Hypothalamus (tissue), 51 donors: ENCODE measurements around the gene THOC6.
A peak's percentile ranks its signal among the peaks of the same experiment; 100 is the strongest.

ENCODE experiments used
- DNase-seq, 51 donors: peaks; one replicate each; lab custom pipeline; 2025; lab: John Stamatoyannopoulos, UW

Gene THOC6

GRCh38 chr16:3013998-3014690, 9.7 kb upstream of the THOC6 start:
- DNase-seq: no peak

- DNase-seq: no peak
Measured at GRCh38 chr16:3014971-3015370, 8.9 kb upstream of the THOC6 start.

GRCh38 chr16:3015865-3016521, 7.8 kb upstream of the THOC6 start:
- no peak for DNase-seq

GRCh38 chr16:3017344-3017743, 6.5 kb upstream of the THOC6 start:
- DNase-seq: no peak

GRCh38 chr16:3017794-3018506, 5.9 kb upstream of the THOC6 start, which contains the start of gene CLDN6:
Gene CLDN6 (minus strand): TSS chr16:3018183. CDS start chr16:3016021, 2,162 bp downstream.
- DNase-seq: no peak

- no peak for DNase-seq
Measured at GRCh38 chr16:3019594-3020246, 4.1 kb upstream of the THOC6 start.

GRCh38 chr16:3020247-3020603, 3.6 kb upstream of the THOC6 start, which contains the start of gene TNFRSF12A:
Gene TNFRSF12A (plus strand): TSS chr16:3020368. CDS start chr16:3020398, 30 bp downstream.
- DNase-seq: peak in 36 of 51 donors; percentile 7 to 67 (median 36)

GRCh38 chr16:3020604-3021448, 3.0 kb upstream of the THOC6 start:
- DNase-seq: peak in 30 of 51 donors; percentile 3 to 78 (median 34)

- DNase-seq: peak in 22 of 51 donors; percentile 6 to 63 (median 31)
Measured at GRCh38 chr16:3021449-3022207, 2.2 kb upstream of the THOC6 start.

- DNase-seq: peak in 35 of 51 donors; percentile 8 to 86 (median 30)
Measured at GRCh38 chr16:3022208-3022683, 1.6 kb upstream of the THOC6 start.

- peak in 4 of 51 donors; percentile 32 to 60 (median 38) for DNase-seq
Measured at GRCh38 chr16:3022684-3023414, 986 bp upstream of the THOC6 start.

- peak in 18 of 51 donors; percentile 33 to 67 (median 52) for DNase-seq
Measured at GRCh38 chr16:3023415-3023668, 493 bp upstream of the THOC6 start.

- no peak for DNase-seq
Measured at GRCh38 chr16:3025032-3026002, 1.5 kb downstream of the THOC6 start.

GRCh38 chr16:3026003-3026378, 2.2 kb downstream of the THOC6 start:
- no peak for DNase-seq

- DNase-seq: no peak
Measured at GRCh38 chr16:3026609-3027488, 3.0 kb downstream of the THOC6 start.

GRCh38 chr16:3027489-3027795, 3.6 kb downstream of the THOC6 start:
- no peak for DNase-seq
